Mesendoderm (in vitro differentiated cells): Measurements from ENCODE around the gene IFT25.
"Not testable (repeated sequence)": the region's sequence is repeated elsewhere in the genome, so short reads cannot be mapped to it uniquely, and the experiment has no call there.

ENCODE experiments used
- DNase-seq: peaks from one replicate; pipeline ENCODE4 v3.0.0; 2013
- H2AK5ac ChIP-seq: 2 replicates; pipeline ENCODE4 v1.6.1; 2013; ENCODE audit warnings: low read length, inconsistent platforms
- H2BK120ac ChIP-seq: 2 replicates; pipeline ENCODE4 v1.6.1; 2013; ENCODE audit warnings: low read depth, mild to moderate bottlenecking, low read length, moderate library complexity, mixed read lengths
- H2BK15ac ChIP-seq: replicated peaks from 2 replicates; pipeline ENCODE4 v1.6.1; 2013; ENCODE audit warnings: low read depth, mild to moderate bottlenecking, moderate library complexity
- H2BK5ac ChIP-seq: 2 replicates; pipeline ENCODE4 v1.6.1; 2013; ENCODE audit warnings: low read length, inconsistent platforms
- H3K18ac ChIP-seq: 2 replicates; pipeline ENCODE4 v1.6.1; 2013; ENCODE audit warnings: mild to moderate bottlenecking, low read length, mixed read lengths
- H3K23ac ChIP-seq: one replicate; pipeline ENCODE4 v1.6.1; 2013; ENCODE audit warnings: low read length
- H3K27ac ChIP-seq: 2 replicates; pipeline ENCODE4 v1.5.1; 2013; ENCODE audit warnings: low read depth, mild to moderate bottlenecking, inconsistent platforms, low read length, moderate library complexity
- H3K27me3 ChIP-seq: 2 replicates; pipeline ENCODE4 v1.6.1; 2013; ENCODE audit warnings: low read length, control low read depth, mild to moderate bottlenecking, inconsistent platforms; ENCODE audit not compliant: insufficient read depth, poor library complexity
- H3K36me3 ChIP-seq: 2 replicates; pipeline ENCODE4 v1.6.1; 2013; ENCODE audit warnings: low read length, inconsistent platforms; ENCODE audit not compliant: control insufficient read depth, insufficient read depth
- H3K4ac ChIP-seq: one replicate; pipeline ENCODE4 v1.6.1; 2013; ENCODE audit warnings: low read depth, mild to moderate bottlenecking, low read length, moderate library complexity
- H3K4me1 ChIP-seq: 2 replicates; pipeline ENCODE4 v1.6.1; 2013; ENCODE audit warnings: low read depth, low read length, inconsistent platforms; ENCODE audit not compliant: control insufficient read depth
- H3K4me2 ChIP-seq: 2 replicates; pipeline ENCODE4 v1.6.1; 2013; ENCODE audit warnings: low read length
- H3K4me3 ChIP-seq: 2 replicates; pipeline ENCODE4 v1.5.1; 2013; ENCODE audit warnings: mild to moderate bottlenecking, low read length
- H3K56ac ChIP-seq: one replicate; pipeline ENCODE4 v1.6.1; 2013; ENCODE audit warnings: low read length
- H3K79me1 ChIP-seq: 2 replicates; pipeline ENCODE4 v1.6.1; 2013; ENCODE audit warnings: low read length, inconsistent platforms
- H3K79me2 ChIP-seq: 2 replicates; pipeline ENCODE4 v1.6.1; 2013; ENCODE audit warnings: mild to moderate bottlenecking, low read length; ENCODE audit not compliant: control insufficient read depth, insufficient read depth
- H3K9ac ChIP-seq: 2 replicates; pipeline ENCODE4 v1.6.1; 2013; ENCODE audit warnings: low read length, inconsistent platforms
- H4K5ac ChIP-seq: one replicate; pipeline ENCODE4 v1.6.1; 2013; ENCODE audit warnings: low read length
- H4K8ac ChIP-seq: one replicate; pipeline ENCODE4 v1.6.1; 2013; ENCODE audit warnings: low read depth, mild to moderate bottlenecking, control low read depth, low read length, moderate library complexity
- WGBS: extraction: QIAGEN DNeasy Blood & Tissue Kit; methylation state at CpG from one replicate; pipeline ENCODE4 v1.1.7; 2013; ENCODE audit warnings: low lambda C conversion rate, missing lambda C conversion rate; ENCODE audit not compliant: insufficient coverage; ENCODE audit errors: extremely low coverage; 5-methylcytosine and 5-hydroxymethylcytosine counted together

IFT25 gene

DNA sequence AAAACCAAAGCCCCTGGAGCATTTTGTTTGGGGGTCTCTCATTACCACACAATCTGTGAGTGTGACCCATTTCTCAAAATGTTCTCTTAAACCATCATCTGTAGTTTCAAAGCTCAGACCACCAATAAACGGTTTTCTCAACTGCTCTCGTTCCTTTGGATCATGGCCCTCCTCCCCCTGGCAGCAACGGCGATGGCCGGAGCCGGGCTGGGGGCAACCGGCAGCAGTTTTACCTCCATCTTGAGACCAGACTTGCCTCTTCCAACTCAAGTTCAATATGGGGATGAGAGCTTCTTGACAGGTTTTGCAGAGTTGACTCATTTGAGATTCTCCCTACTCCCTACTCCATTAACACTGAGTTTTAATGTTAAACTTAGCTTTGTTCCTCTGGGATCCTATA is 30.4 kb upstream of the IFT25 start:
- H4K8ac ChIP-seq, result no peak overlapping the region
- no peak overlapping the region for H3K4ac ChIP-seq
- no peak overlapping the region for H3K9ac ChIP-seq
- H3K18ac ChIP-seq, result no peak overlapping the region
- H4K5ac ChIP-seq, result no peak overlapping the region
- no peaks in the 10 kb centered on the region for H3K79me1 ChIP-seq
- no peak overlapping the region for H2BK5ac ChIP-seq
- H3K23ac ChIP-seq, result no peak overlapping the region
- no peak overlapping the region for H2BK120ac ChIP-seq
- no CpG with 5 or more reads among the region's 7 CpGs for WGBS
- no peaks in the 10 kb centered on the region for H3K27me3 ChIP-seq
- H3K4me2 ChIP-seq, result no peak overlapping the region
- no peaks in the 10 kb centered on the region for H3K4me1 ChIP-seq
- no peaks in the 10 kb centered on the region for H3K36me3 ChIP-seq
- no peaks in the 10 kb centered on the region for H3K79me2 ChIP-seq
- no peak overlapping the region for H3K27ac ChIP-seq
- no peak for DNase-seq
- no peak overlapping the region for H3K4me3 ChIP-seq
- no peak overlapping the region for H2AK5ac ChIP-seq
- H3K56ac ChIP-seq, result no peak overlapping the region
- no peak overlapping the region for H2BK15ac ChIP-seq

DNA sequence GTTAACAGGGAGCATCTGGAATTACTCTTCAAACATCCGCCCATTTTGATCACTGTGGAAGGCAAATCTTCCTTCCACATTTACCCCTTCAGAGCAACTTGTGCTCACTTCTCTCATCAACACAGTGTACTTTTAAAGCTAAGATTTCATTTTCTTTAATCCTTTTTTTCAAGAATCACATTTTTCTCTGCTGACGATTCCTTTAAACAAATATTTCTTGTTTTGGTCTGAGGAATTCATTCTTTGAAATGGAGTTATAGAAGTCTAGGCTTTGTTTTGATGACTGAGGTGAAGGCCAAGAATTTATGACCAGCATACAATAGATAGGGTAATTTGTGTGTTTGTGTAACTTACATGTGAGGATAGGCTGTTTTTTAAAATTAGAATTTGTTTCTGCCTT is 26.2 kb upstream of the IFT25 start:
- Histone ChIP-seq H3K79me2 (no peaks in the 10 kb centered on the region), H4K8ac (no peak overlapping the region), H3K27ac (no peak overlapping the region), H3K36me3 (no peaks in the 10 kb centered on the region), H3K23ac (no peak overlapping the region), H4K5ac (no peak overlapping the region), H2BK15ac (no peak overlapping the region), H3K4me1 (no peaks in the 10 kb centered on the region), H3K79me1 (no peaks in the 10 kb centered on the region), H3K9ac (no peak overlapping the region), H3K56ac (no peak overlapping the region), H2BK5ac (no peak overlapping the region), H2BK120ac (no peak overlapping the region), H3K4me2 (no peak overlapping the region), H2AK5ac (no peak overlapping the region), H3K18ac (no peak overlapping the region), H3K4ac (no peak overlapping the region), H3K27me3 (no peaks in the 10 kb centered on the region), H3K4me3 (no peak overlapping the region)
- no peak for DNase-seq
- WGBS, result no CpG with 5 or more reads among the region's 2 CpGs

DNA sequence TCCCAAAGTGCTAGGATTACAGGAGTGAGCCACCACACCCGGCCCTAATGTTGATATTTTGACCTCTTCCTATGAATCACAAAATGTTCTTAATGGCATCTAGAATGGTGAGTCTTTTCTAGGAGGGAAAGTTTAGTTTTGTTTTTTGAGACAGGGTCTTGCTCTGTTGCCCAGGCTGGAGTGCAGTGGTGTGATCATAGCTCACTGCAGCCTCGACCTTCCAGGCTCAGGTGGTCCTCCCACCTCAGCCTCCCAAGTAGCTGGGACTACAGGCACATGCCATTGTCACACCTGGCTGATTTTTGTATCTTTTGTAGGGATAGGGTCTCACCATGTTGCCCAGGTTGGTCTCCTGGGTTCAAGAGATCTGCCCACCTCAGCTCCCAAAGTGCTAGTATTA is 23.8 kb upstream of the IFT25 start:
- not testable (repeated sequence) for H2BK15ac ChIP-seq, DNase-seq, H2BK120ac ChIP-seq, H3K79me2 ChIP-seq, H3K9ac ChIP-seq, H3K79me1 ChIP-seq, H3K27ac ChIP-seq, H3K18ac ChIP-seq, H3K56ac ChIP-seq, H2BK5ac ChIP-seq, H2AK5ac ChIP-seq, H3K27me3 ChIP-seq, H3K23ac ChIP-seq, H3K4ac ChIP-seq, H4K8ac ChIP-seq, H3K4me2 ChIP-seq, H4K5ac ChIP-seq, H3K4me1 ChIP-seq, H3K4me3 ChIP-seq, H3K36me3 ChIP-seq
- WGBS, result no CpG with 5 or more reads among the region's 2 CpGs

GRCh38 chr1:53968125-53968513 is 22.6 kb upstream of the IFT25 start:
- Histone ChIP-seq H3K79me2 (no peaks in the 10 kb centered on the region), H3K4ac (no peak overlapping the region), H2AK5ac (no peak overlapping the region), H3K9ac (no peak overlapping the region), H3K18ac (no peak overlapping the region), H3K4me3 (no peak overlapping the region), H3K79me1 (no peaks in the 10 kb centered on the region), H2BK5ac (no peak overlapping the region), H3K23ac (no peak overlapping the region), H3K4me1 (no peaks in the 10 kb centered on the region), H3K4me2 (no peak overlapping the region), H2BK15ac (no peak overlapping the region), H3K56ac (no peak overlapping the region), H4K8ac (no peak overlapping the region), H3K36me3 (no peaks in the 10 kb centered on the region), H3K27ac (no peak overlapping the region), H2BK120ac (no peak overlapping the region), H4K5ac (no peak overlapping the region), H3K27me3 (no peaks in the 10 kb centered on the region)
- no peak for DNase-seq
- no CpG with 5 or more reads among the region's 2 CpGs for WGBS

DNA sequence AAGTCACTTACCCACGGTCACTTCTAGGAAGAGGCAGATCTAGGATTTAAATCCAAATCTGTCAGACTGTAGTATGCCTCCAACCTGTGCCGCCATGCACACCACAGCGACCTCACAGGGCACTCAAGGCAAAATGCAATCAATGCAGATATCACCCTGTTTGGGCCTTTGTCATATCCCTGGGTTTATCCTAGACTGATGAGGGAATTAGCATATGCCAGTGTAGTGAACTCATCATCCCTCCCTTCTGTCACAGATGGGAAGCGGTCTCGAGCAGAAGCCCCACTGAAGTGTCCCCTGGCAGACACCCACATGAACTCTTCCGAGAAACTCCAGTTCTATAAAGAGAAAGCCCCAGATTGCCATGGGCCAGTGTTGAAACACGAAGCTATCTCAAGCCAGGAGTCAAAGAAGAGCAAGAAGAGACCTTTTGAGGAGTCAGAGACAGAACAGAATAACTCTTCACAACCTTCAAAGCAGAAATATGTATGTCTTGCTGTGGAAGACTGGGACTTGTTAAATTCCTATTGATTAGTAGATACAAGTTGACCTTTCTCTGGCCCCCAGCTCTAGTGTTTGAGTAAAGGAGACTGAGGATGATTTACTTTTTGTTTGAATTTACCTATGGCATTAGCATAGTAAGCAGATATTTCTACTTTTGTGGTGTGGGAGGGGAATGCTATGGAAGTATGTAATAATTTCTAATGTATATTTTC is 22.1 kb upstream of the IFT25 start:
- no peak overlapping the region for H3K4me3 ChIP-seq
- H3K23ac ChIP-seq, result no peak overlapping the region
- no peak overlapping the region for H3K18ac ChIP-seq
- H3K56ac ChIP-seq, result no peak overlapping the region
- H2BK5ac ChIP-seq, result no peak overlapping the region
- no peak overlapping the region for H2AK5ac ChIP-seq
- H3K4me1 ChIP-seq, result no peaks in the 10 kb centered on the region
- no peaks in the 10 kb centered on the region for H3K79me2 ChIP-seq
- no peak overlapping the region for H3K4ac ChIP-seq
- no peak overlapping the region for H3K4me2 ChIP-seq
- no peak overlapping the region for H2BK15ac ChIP-seq
- no peak overlapping the region for H2BK120ac ChIP-seq
- H3K79me1 ChIP-seq, result no peaks in the 10 kb centered on the region
- WGBS, result no CpG with 5 or more reads among the region's 7 CpGs
- no peak overlapping the region for H3K27ac ChIP-seq
- no peaks in the 10 kb centered on the region for H3K27me3 ChIP-seq
- H3K9ac ChIP-seq, result no peak overlapping the region
- H3K36me3 ChIP-seq, result no peaks in the 10 kb centered on the region
- no peak overlapping the region for H4K8ac ChIP-seq
- no peak overlapping the region for H4K5ac ChIP-seq
- DNase-seq, result no peak

- Histone ChIP-seq H2AK5ac (no peak overlapping the region), H3K56ac (no peak overlapping the region), H3K79me1 (no peaks in the 10 kb centered on the region), H3K79me2 (no peaks in the 10 kb centered on the region), H3K23ac (no peak overlapping the region), H3K9ac (no peak overlapping the region), H3K4ac (no peak overlapping the region), H2BK120ac (no peak overlapping the region), H3K4me3 (no peak overlapping the region), H3K4me1 (no peaks in the 10 kb centered on the region), H4K5ac (no peak overlapping the region), H2BK5ac (no peak overlapping the region), H3K27ac (no peak overlapping the region), H3K4me2 (no peak overlapping the region), H3K18ac (no peak overlapping the region), H2BK15ac (no peak overlapping the region), H3K36me3 (no peaks in the 10 kb centered on the region), H4K8ac (no peak overlapping the region), H3K27me3 (no peaks in the 10 kb centered on the region)
- no peak for DNase-seq
- WGBS, result no CpG with 5 or more reads among the region's 3 CpGs
Measured at GRCh38 chr1:53966794-53967193, 21.3 kb upstream of the IFT25 start.
